H9 (cell line): ENCODE results near the gene BCKDHB. TPM values are rescaled to one million over a fixed set of nuclear protein-coding genes. Genes with fewer than 3 reads are reported as not detected.
A peak's percentile ranks its signal among the peaks of the same experiment; 100 is the strongest.

Experiments
- DNase-seq: peaks from one replicate; pipeline ENCODE4 v3.0.0-alpha.2; 2017
- H2AFZ ChIP-seq: one replicate; pipeline ENCODE4 v1.6.1; 2013; ENCODE audit warnings: mild to moderate bottlenecking, low read length, control low read depth, moderate library complexity
- H2AK5ac ChIP-seq: 2 replicates; pipeline ENCODE4 v1.6.1; 2013; ENCODE audit warnings: low read length, control low read depth, mixed read lengths; ENCODE audit not compliant: insufficient read length
- H2BK120ac ChIP-seq: one replicate; pipeline ENCODE4 v1.6.1; 2013; ENCODE audit warnings: low read depth, mild to moderate bottlenecking, low read length, control low read depth, inconsistent platforms; ENCODE audit not compliant: poor library complexity, severe bottlenecking
- H2BK12ac ChIP-seq: 2 replicates; pipeline ENCODE4 v1.6.1; 2013; ENCODE audit warnings: low read length, control low read depth, mixed read lengths, low read depth; ENCODE audit not compliant: insufficient read length
- H2BK15ac ChIP-seq: 2 replicates; pipeline ENCODE4 v1.6.1; 2013; ENCODE audit warnings: low read depth, low read length, control low read depth
- H2BK20ac ChIP-seq: one replicate; pipeline ENCODE4 v1.6.1; 2013; ENCODE audit warnings: low read depth, mild to moderate bottlenecking, low read length, control low read depth, inconsistent platforms; ENCODE audit not compliant: poor library complexity, severe bottlenecking
- H2BK5ac ChIP-seq: 2 replicates; pipeline ENCODE4 v1.6.1; 2013; ENCODE audit warnings: low read length, control low read depth, mixed read lengths; ENCODE audit not compliant: insufficient read length
- H3K14ac ChIP-seq: 2 replicates; pipeline ENCODE4 v1.6.1; 2013; ENCODE audit warnings: low read length, control low read depth; ENCODE audit not compliant: insufficient read depth
- H3K18ac ChIP-seq: 2 replicates; pipeline ENCODE4 v1.6.1; 2013; ENCODE audit warnings: low read depth, mild to moderate bottlenecking, mixed read lengths, low read length, control low read depth; ENCODE audit not compliant: insufficient read length
- H3K23ac ChIP-seq: 2 replicates; pipeline ENCODE4 v1.6.1; 2013; ENCODE audit warnings: low read length, control low read depth, mixed read lengths, low read depth; ENCODE audit not compliant: insufficient read length
- H3K23me2 ChIP-seq: 2 replicates; pipeline ENCODE4 v1.6.1; 2013; ENCODE audit warnings: low read depth, mild to moderate bottlenecking, mixed read lengths, low read length, control low read depth; ENCODE audit not compliant: insufficient read length, poor library complexity, severe bottlenecking
- H3K27ac ChIP-seq: 2 replicates; pipeline ENCODE4 v1.5.1; 2013; ENCODE audit warnings: low read length, control low read depth, mixed read lengths, low read depth; ENCODE audit not compliant: insufficient read length
- H3K27me3 ChIP-seq: 2 replicates; pipeline ENCODE4 v1.6.1; 2013; ENCODE audit warnings: low read length, control low read depth, inconsistent platforms; ENCODE audit not compliant: insufficient read depth
- H3K4ac ChIP-seq: 2 replicates; pipeline ENCODE4 v1.6.1; 2013; ENCODE audit warnings: low read depth, mild to moderate bottlenecking, control low read depth, inconsistent platforms, low read length, moderate library complexity
- H3K4me1 ChIP-seq: 2 replicates; pipeline ENCODE4 v1.6.1; 2013; ENCODE audit warnings: low read length, control low read depth, inconsistent platforms; ENCODE audit not compliant: insufficient read depth
- H3K4me2 ChIP-seq: 2 replicates; pipeline ENCODE4 v1.6.1; 2013; ENCODE audit warnings: low read length, control low read depth, mixed read lengths; ENCODE audit not compliant: insufficient read length, insufficient read depth
- H3K56ac ChIP-seq: 2 replicates; pipeline ENCODE4 v1.6.1; 2013; ENCODE audit warnings: low read depth, mild to moderate bottlenecking, mixed read lengths, low read length, control low read depth; ENCODE audit not compliant: insufficient read length
- H3K79me1 ChIP-seq: 2 replicates; pipeline ENCODE4 v1.6.1; 2013; ENCODE audit warnings: low read depth, mild to moderate bottlenecking, moderate library complexity, low read length, control low read depth, inconsistent platforms; ENCODE audit not compliant: insufficient read depth, poor library complexity, severe bottlenecking
- H3K79me2 ChIP-seq: 2 replicates; pipeline ENCODE4 v1.6.1; 2013; ENCODE audit warnings: low read length, control low read depth, inconsistent platforms; ENCODE audit not compliant: insufficient read depth
- H3K9ac ChIP-seq: 2 replicates; pipeline ENCODE4 v1.6.1; 2013; ENCODE audit warnings: low read length, control low read depth, mixed read lengths; ENCODE audit not compliant: insufficient read length; ENCODE audit errors: extremely low read depth
- H3K9me3 ChIP-seq: one replicate; pipeline ENCODE4 v1.6.1; 2013; ENCODE audit warnings: low read depth, low read length, inconsistent platforms; ENCODE audit not compliant: control insufficient read depth
- H3T11ph ChIP-seq: one replicate; pipeline ENCODE4 v1.6.1; 2013; ENCODE audit warnings: mild to moderate bottlenecking, low read length, control low read depth, inconsistent platforms
- H4K20me1 ChIP-seq: one replicate; pipeline ENCODE4 v1.6.1; 2013; ENCODE audit not compliant: control insufficient read depth, insufficient read length, insufficient read depth
- H4K5ac ChIP-seq: 2 replicates; pipeline ENCODE4 v1.6.1; 2013; ENCODE audit warnings: low read depth, mild to moderate bottlenecking, mixed read lengths, low read length, control low read depth; ENCODE audit not compliant: insufficient read length
- H4K8ac ChIP-seq: replicated peaks from 2 replicates; pipeline ENCODE4 v1.6.1; 2013; ENCODE audit warnings: low read length, control low read depth, mixed read lengths, low read depth; ENCODE audit not compliant: insufficient read length
- H4K91ac ChIP-seq: 2 replicates; pipeline ENCODE4 v1.6.1; 2013; ENCODE audit warnings: low read depth, mild to moderate bottlenecking, moderate library complexity, mixed read lengths, low read length, control low read depth; ENCODE audit not compliant: insufficient read length
- H3K27ac Mint-ChIP-seq, 3 experiments: 2 replicates in 2 of 3; 3 replicates in 1 of 3; pipeline ENCODE4 v1.8.0; 2020 to 2021; ENCODE audit warnings: mixed read lengths in 3 of 3, mild to moderate bottlenecking in 1 of 3, moderate library complexity in 1 of 3
- H3K27me3 Mint-ChIP-seq: 2 replicates; pipeline ENCODE4 v1.8.0; 2021; ENCODE audit warnings: low read depth, mild to moderate bottlenecking, moderate library complexity, mixed read lengths
- H3K36me3 Mint-ChIP-seq, 3 experiments: 2 replicates in 2 of 3; 3 replicates in 1 of 3; pipeline ENCODE4 v1.8.0; 2020 to 2021; ENCODE audit warnings: low read depth in 3 of 3, mixed read lengths in 3 of 3; ENCODE audit not compliant: insufficient read depth in 1 of 3
- H3K4me1 Mint-ChIP-seq, 2 experiments: 2 replicates each; pipeline ENCODE4 v1.8.0; 2020; ENCODE audit warnings: mixed read lengths in 2 of 2
- H3K4me3 Mint-ChIP-seq, 2 experiments: 2 replicates in 1 of 2; 3 replicates in 1 of 2; pipeline ENCODE4 v1.8.0; 2020 to 2021; ENCODE audit warnings: mild to moderate bottlenecking in 2 of 2, mixed read lengths in 2 of 2, moderate library complexity in 1 of 2
- H3K9me3 Mint-ChIP-seq, 2 experiments: 2 replicates in 1 of 2; 3 replicates in 1 of 2; pipeline ENCODE4 v1.8.0; 2020; ENCODE audit warnings: mild to moderate bottlenecking in 2 of 2, mixed read lengths in 2 of 2, moderate library complexity in 1 of 2
- CTCF ChIP-seq: fragments of 200-600 bp; sonication (generic); conservative IDR thresholded peaks from 3 replicates; pipeline ENCODE4 v1.8.0; 2021; ENCODE audit warnings: antibody characterized with exemption, mild to moderate bottlenecking
- WGBS: extraction: QIAGEN DNeasy Blood & Tissue Kit; methylation state at CpG from one replicate; pipeline ENCODE4 v1.1.7; 2013; ENCODE audit warnings: missing lambda C conversion rate, low lambda C conversion rate, mixed read lengths; ENCODE audit not compliant: insufficient read length; ENCODE audit errors: extremely low coverage; 5-methylcytosine and 5-hydroxymethylcytosine counted together
- total RNA-seq: library from RNA; stranded (reverse); gene quantifications from 2 replicates; pipeline ENCODE4 v1.2.1, GENCODE V29; 2021

BCKDHB gene
- total RNA-seq, 1 experiment from 2014 or later: 26.6 TPM

DNA sequence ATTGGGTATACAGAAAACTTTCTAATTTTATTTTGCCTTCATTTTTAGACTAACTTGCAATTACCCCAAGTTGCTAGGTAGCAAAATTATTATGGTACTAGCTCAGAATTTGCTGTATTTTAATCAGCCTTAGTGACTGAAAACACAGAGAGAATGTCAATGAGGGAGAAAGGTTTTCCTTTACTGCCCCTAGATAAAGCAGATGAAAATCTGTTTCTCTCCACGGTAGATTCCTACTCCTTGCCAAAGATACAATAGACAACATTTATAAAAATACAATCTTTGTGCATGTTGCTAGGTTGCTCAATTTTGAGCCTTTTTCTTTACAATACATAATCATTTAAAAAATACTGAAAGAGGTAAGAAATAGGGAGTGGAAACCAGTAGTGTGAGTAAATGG, 222.2 kb downstream of the BCKDHB start:
- no peaks in the 10 kb centered on the region for H3K9me3 ChIP-seq
- no peak for DNase-seq
- no peak overlapping the region for H2BK20ac ChIP-seq
- H3K9ac ChIP-seq: no peak overlapping the region
- no peaks in the 10 kb centered on the region for H3K36me3 Mint-ChIP-seq
- no peak overlapping the region for H3K56ac ChIP-seq
- H3K23ac ChIP-seq: no peak overlapping the region
- no peaks in the 10 kb centered on the region for H3K79me1 ChIP-seq
- no peak overlapping the region for H2BK5ac ChIP-seq
- no peaks in the 10 kb centered on the region for H4K20me1 ChIP-seq
- no peak overlapping the region for H4K5ac ChIP-seq
- H2AFZ ChIP-seq: no peak overlapping the region
- WGBS: no CpG with 5 or more reads among the region's 1 CpG
- no peak overlapping the region for H3T11ph ChIP-seq
- no peak overlapping the region for H2BK15ac ChIP-seq
- no peak overlapping the region for H3K18ac ChIP-seq
- no peaks in the 10 kb centered on the region for H3K9me3 Mint-ChIP-seq
- no peak overlapping the region for H3K4me2 ChIP-seq
- H2BK120ac ChIP-seq: no peak overlapping the region
- H3K4ac ChIP-seq: no peak overlapping the region
- H4K8ac ChIP-seq: no peak overlapping the region
- no peak for TF ChIP-seq CTCF
- no peak overlapping the region for H4K91ac ChIP-seq
- peaks cover 8% of the 10 kb centered on the region for H3K4me1 ChIP-seq
- H3K27me3 ChIP-seq: no peaks in the 10 kb centered on the region
- H2AK5ac ChIP-seq: no peak overlapping the region
- no peaks in the 10 kb centered on the region for H3K23me2 ChIP-seq
- H3K4me3 Mint-ChIP-seq: no peak overlapping the region
- H3K27me3 Mint-ChIP-seq: no peaks in the 10 kb centered on the region
- H2BK12ac ChIP-seq: no peak overlapping the region
- H3K27ac ChIP-seq: no peak overlapping the region
- peaks cover 65 to 69% of the 10 kb centered on the region in 2 experiments for H3K4me1 Mint-ChIP-seq
- no peaks in the 10 kb centered on the region for H3K79me2 ChIP-seq
- H3K27ac Mint-ChIP-seq: peak overlapping the region in 1 of 3 experiments; percentile 89; a peak in 3 of 7 replicates
- H3K14ac ChIP-seq: no peak overlapping the region
